H9 (cell line): Measurements from ENCODE around the gene PDE3B. TPM values are rescaled to one million over a fixed set of nuclear protein-coding genes. Genes with fewer than 3 reads are reported as not detected.

Experiments
- DNase-seq: peaks from one replicate; pipeline ENCODE4 v3.0.0-alpha.2; 2017
- H2AFZ ChIP-seq: one replicate; pipeline ENCODE4 v1.6.1; 2013; ENCODE audit warnings: mild to moderate bottlenecking, low read length, control low read depth, moderate library complexity
- H2AK5ac ChIP-seq: 2 replicates; pipeline ENCODE4 v1.6.1; 2013; ENCODE audit warnings: low read length, control low read depth, mixed read lengths; ENCODE audit not compliant: insufficient read length
- H2BK120ac ChIP-seq: one replicate; pipeline ENCODE4 v1.6.1; 2013; ENCODE audit warnings: low read depth, mild to moderate bottlenecking, low read length, control low read depth, inconsistent platforms; ENCODE audit not compliant: poor library complexity, severe bottlenecking
- H2BK12ac ChIP-seq: 2 replicates; pipeline ENCODE4 v1.6.1; 2013; ENCODE audit warnings: low read length, control low read depth, mixed read lengths, low read depth; ENCODE audit not compliant: insufficient read length
- H2BK15ac ChIP-seq: 2 replicates; pipeline ENCODE4 v1.6.1; 2013; ENCODE audit warnings: low read depth, low read length, control low read depth
- H2BK20ac ChIP-seq: one replicate; pipeline ENCODE4 v1.6.1; 2013; ENCODE audit warnings: low read depth, mild to moderate bottlenecking, low read length, control low read depth, inconsistent platforms; ENCODE audit not compliant: poor library complexity, severe bottlenecking
- H2BK5ac ChIP-seq: 2 replicates; pipeline ENCODE4 v1.6.1; 2013; ENCODE audit warnings: low read length, control low read depth, mixed read lengths; ENCODE audit not compliant: insufficient read length
- H3K14ac ChIP-seq: 2 replicates; pipeline ENCODE4 v1.6.1; 2013; ENCODE audit warnings: low read length, control low read depth; ENCODE audit not compliant: insufficient read depth
- H3K18ac ChIP-seq: 2 replicates; pipeline ENCODE4 v1.6.1; 2013; ENCODE audit warnings: low read depth, mild to moderate bottlenecking, mixed read lengths, low read length, control low read depth; ENCODE audit not compliant: insufficient read length
- H3K23ac ChIP-seq: 2 replicates; pipeline ENCODE4 v1.6.1; 2013; ENCODE audit warnings: low read length, control low read depth, mixed read lengths, low read depth; ENCODE audit not compliant: insufficient read length
- H3K23me2 ChIP-seq: 2 replicates; pipeline ENCODE4 v1.6.1; 2013; ENCODE audit warnings: low read depth, mild to moderate bottlenecking, mixed read lengths, low read length, control low read depth; ENCODE audit not compliant: insufficient read length, poor library complexity, severe bottlenecking
- H3K27ac ChIP-seq: 2 replicates; pipeline ENCODE4 v1.5.1; 2013; ENCODE audit warnings: low read length, control low read depth, mixed read lengths, low read depth; ENCODE audit not compliant: insufficient read length
- H3K27me3 ChIP-seq: 2 replicates; pipeline ENCODE4 v1.6.1; 2013; ENCODE audit warnings: low read length, control low read depth, inconsistent platforms; ENCODE audit not compliant: insufficient read depth
- H3K4ac ChIP-seq: 2 replicates; pipeline ENCODE4 v1.6.1; 2013; ENCODE audit warnings: low read depth, mild to moderate bottlenecking, control low read depth, inconsistent platforms, low read length, moderate library complexity
- H3K4me1 ChIP-seq: 2 replicates; pipeline ENCODE4 v1.6.1; 2013; ENCODE audit warnings: low read length, control low read depth, inconsistent platforms; ENCODE audit not compliant: insufficient read depth
- H3K4me2 ChIP-seq: 2 replicates; pipeline ENCODE4 v1.6.1; 2013; ENCODE audit warnings: low read length, control low read depth, mixed read lengths; ENCODE audit not compliant: insufficient read length, insufficient read depth
- H3K56ac ChIP-seq: 2 replicates; pipeline ENCODE4 v1.6.1; 2013; ENCODE audit warnings: low read depth, mild to moderate bottlenecking, mixed read lengths, low read length, control low read depth; ENCODE audit not compliant: insufficient read length
- H3K79me1 ChIP-seq: 2 replicates; pipeline ENCODE4 v1.6.1; 2013; ENCODE audit warnings: low read depth, mild to moderate bottlenecking, moderate library complexity, low read length, control low read depth, inconsistent platforms; ENCODE audit not compliant: insufficient read depth, poor library complexity, severe bottlenecking
- H3K79me2 ChIP-seq: 2 replicates; pipeline ENCODE4 v1.6.1; 2013; ENCODE audit warnings: low read length, control low read depth, inconsistent platforms; ENCODE audit not compliant: insufficient read depth
- H3K9ac ChIP-seq: 2 replicates; pipeline ENCODE4 v1.6.1; 2013; ENCODE audit warnings: low read length, control low read depth, mixed read lengths; ENCODE audit not compliant: insufficient read length; ENCODE audit errors: extremely low read depth
- H3K9me3 ChIP-seq: one replicate; pipeline ENCODE4 v1.6.1; 2013; ENCODE audit warnings: low read depth, low read length, inconsistent platforms; ENCODE audit not compliant: control insufficient read depth
- H3T11ph ChIP-seq: one replicate; pipeline ENCODE4 v1.6.1; 2013; ENCODE audit warnings: mild to moderate bottlenecking, low read length, control low read depth, inconsistent platforms
- H4K20me1 ChIP-seq: one replicate; pipeline ENCODE4 v1.6.1; 2013; ENCODE audit not compliant: control insufficient read depth, insufficient read length, insufficient read depth
- H4K5ac ChIP-seq: 2 replicates; pipeline ENCODE4 v1.6.1; 2013; ENCODE audit warnings: low read depth, mild to moderate bottlenecking, mixed read lengths, low read length, control low read depth; ENCODE audit not compliant: insufficient read length
- H4K8ac ChIP-seq: replicated peaks from 2 replicates; pipeline ENCODE4 v1.6.1; 2013; ENCODE audit warnings: low read length, control low read depth, mixed read lengths, low read depth; ENCODE audit not compliant: insufficient read length
- H4K91ac ChIP-seq: 2 replicates; pipeline ENCODE4 v1.6.1; 2013; ENCODE audit warnings: low read depth, mild to moderate bottlenecking, moderate library complexity, mixed read lengths, low read length, control low read depth; ENCODE audit not compliant: insufficient read length
- H3K27ac Mint-ChIP-seq, 3 experiments: 2 replicates in 2 of 3; 3 replicates in 1 of 3; pipeline ENCODE4 v1.8.0; 2020 to 2021; ENCODE audit warnings: mixed read lengths in 3 of 3, mild to moderate bottlenecking in 1 of 3, moderate library complexity in 1 of 3
- H3K27me3 Mint-ChIP-seq: 2 replicates; pipeline ENCODE4 v1.8.0; 2021; ENCODE audit warnings: low read depth, mild to moderate bottlenecking, moderate library complexity, mixed read lengths
- H3K36me3 Mint-ChIP-seq, 3 experiments: 2 replicates in 2 of 3; 3 replicates in 1 of 3; pipeline ENCODE4 v1.8.0; 2020 to 2021; ENCODE audit warnings: low read depth in 3 of 3, mixed read lengths in 3 of 3; ENCODE audit not compliant: insufficient read depth in 1 of 3
- H3K4me1 Mint-ChIP-seq, 2 experiments: 2 replicates each; pipeline ENCODE4 v1.8.0; 2020; ENCODE audit warnings: mixed read lengths in 2 of 2
- H3K4me3 Mint-ChIP-seq, 2 experiments: 2 replicates in 1 of 2; 3 replicates in 1 of 2; pipeline ENCODE4 v1.8.0; 2020 to 2021; ENCODE audit warnings: mild to moderate bottlenecking in 2 of 2, mixed read lengths in 2 of 2, moderate library complexity in 1 of 2
- H3K9me3 Mint-ChIP-seq, 2 experiments: 2 replicates in 1 of 2; 3 replicates in 1 of 2; pipeline ENCODE4 v1.8.0; 2020; ENCODE audit warnings: mild to moderate bottlenecking in 2 of 2, mixed read lengths in 2 of 2, moderate library complexity in 1 of 2
- CTCF ChIP-seq: fragments of 200-600 bp; sonication (generic); conservative IDR thresholded peaks from 3 replicates; pipeline ENCODE4 v1.8.0; 2021; ENCODE audit warnings: antibody characterized with exemption, mild to moderate bottlenecking
- WGBS: extraction: QIAGEN DNeasy Blood & Tissue Kit; methylation state at CpG from one replicate; pipeline ENCODE4 v1.1.7; 2013; ENCODE audit warnings: missing lambda C conversion rate, low lambda C conversion rate, mixed read lengths; ENCODE audit not compliant: insufficient read length; ENCODE audit errors: extremely low coverage; 5-methylcytosine and 5-hydroxymethylcytosine counted together
- total RNA-seq: library from RNA; stranded (reverse); gene quantifications from 2 replicates; pipeline ENCODE4 v1.2.1, GENCODE V29; 2021

PDE3B gene
- total RNA-seq, 1 experiment from 2014 or later: 6.6 TPM

GRCh38 chr11:14612694-14613093, 30.9 kb upstream of the PDE3B start:
- H3K4me3 Mint-ChIP-seq: no peak overlapping the region
- Histone ChIP-seq H4K91ac (no peak overlapping the region), H3K23me2 (no peaks in the 10 kb centered on the region), H2BK120ac (no peak overlapping the region), H3K56ac (no peak overlapping the region), H4K8ac (no peak overlapping the region), H3K27me3 (no peaks in the 10 kb centered on the region), H3K79me2 (no peaks in the 10 kb centered on the region), H3K79me1 (no peaks in the 10 kb centered on the region), H3K18ac (no peak overlapping the region), H2AFZ (no peak overlapping the region), H2BK12ac (no peak overlapping the region), H4K20me1 (no peaks in the 10 kb centered on the region), H2BK20ac (no peak overlapping the region), H3K14ac (no peak overlapping the region), H3K9ac (no peak overlapping the region), H3T11ph (no peak overlapping the region), H3K4me2 (no peak overlapping the region), H3K9me3 (no peaks in the 10 kb centered on the region), H4K5ac (no peak overlapping the region), H3K27ac (no peak overlapping the region), H2BK5ac (no peak overlapping the region), H2AK5ac (no peak overlapping the region), H3K23ac (no peak overlapping the region), H3K4ac (no peak overlapping the region), H3K4me1 (no peaks in the 10 kb centered on the region), H2BK15ac (no peak overlapping the region)
- TF ChIP-seq CTCF: no peak
- no peak for DNase-seq
- no CpG with 5 or more reads among the region's 2 CpGs for WGBS
- no peak overlapping the region for H3K27ac Mint-ChIP-seq
- H3K36me3 Mint-ChIP-seq: no peaks in the 10 kb centered on the region
- no peaks in the 10 kb centered on the region for H3K27me3 Mint-ChIP-seq
- H3K4me1 Mint-ChIP-seq: peaks cover 3 to 5% of the 10 kb centered on the region in 2 experiments; a peak in 1 of 4 replicates
- no peaks in the 10 kb centered on the region for H3K9me3 Mint-ChIP-seq
